Mononuclear cell (primary cell): ENCODE results near the gene TEPSIN. TPM values are rescaled to one million over a fixed set of nuclear protein-coding genes. Genes with fewer than 3 reads are reported as not detected.

Experiments used
- H3K27me3 ChIP-seq: 2 replicates; pipeline ENCODE4 v1.6.0; 2011; ENCODE audit warnings: low read length, control low read depth; ENCODE audit not compliant: insufficient read depth
- H3K4me1 ChIP-seq: 2 replicates; pipeline ENCODE4 v1.5.1; 2011; ENCODE audit warnings: mild to moderate bottlenecking, low read length, control low read depth; ENCODE audit not compliant: insufficient read depth
- H3K4me3 ChIP-seq: 2 replicates; pipeline ENCODE4 v1.5.1; 2011; ENCODE audit warnings: mild to moderate bottlenecking, low read length, moderate library complexity
- H3K9me3 ChIP-seq: 2 replicates; pipeline ENCODE4 v1.5.1; 2011; ENCODE audit warnings: low read depth, mild to moderate bottlenecking, control low read depth, low read length
- total RNA-seq: library from RNA; depleted of rRNA; stranded (reverse); fragments of >200 nt; gene quantifications from one replicate; pipeline ENCODE4 v1.2.3, GENCODE V29; 2012

Gene TEPSIN, protein sequence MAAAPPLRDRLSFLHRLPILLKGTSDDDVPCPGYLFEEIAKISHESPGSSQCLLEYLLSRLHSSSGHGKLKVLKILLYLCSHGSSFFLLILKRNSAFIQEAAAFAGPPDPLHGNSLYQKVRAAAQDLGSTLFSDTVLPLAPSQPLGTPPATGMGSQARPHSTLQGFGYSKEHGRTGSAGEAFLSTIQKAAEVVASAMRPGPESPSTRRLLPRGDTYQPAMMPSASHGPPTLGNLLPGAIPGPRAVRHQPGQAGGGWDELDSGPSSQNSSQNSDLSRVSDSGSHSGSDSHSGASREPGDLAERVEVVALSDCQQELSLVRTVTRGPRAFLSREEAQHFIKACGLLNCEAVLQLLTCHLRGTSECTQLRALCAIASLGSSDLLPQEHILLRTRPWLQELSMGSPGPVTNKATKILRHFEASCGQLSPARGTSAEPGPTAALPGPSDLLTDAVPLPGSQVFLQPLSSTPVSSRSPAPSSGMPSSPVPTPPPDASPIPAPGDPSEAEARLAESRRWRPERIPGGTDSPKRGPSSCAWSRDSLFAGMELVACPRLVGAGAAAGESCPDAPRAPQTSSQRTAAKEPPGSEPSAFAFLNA
- total RNA-seq, result 39.6 TPM

DNA sequence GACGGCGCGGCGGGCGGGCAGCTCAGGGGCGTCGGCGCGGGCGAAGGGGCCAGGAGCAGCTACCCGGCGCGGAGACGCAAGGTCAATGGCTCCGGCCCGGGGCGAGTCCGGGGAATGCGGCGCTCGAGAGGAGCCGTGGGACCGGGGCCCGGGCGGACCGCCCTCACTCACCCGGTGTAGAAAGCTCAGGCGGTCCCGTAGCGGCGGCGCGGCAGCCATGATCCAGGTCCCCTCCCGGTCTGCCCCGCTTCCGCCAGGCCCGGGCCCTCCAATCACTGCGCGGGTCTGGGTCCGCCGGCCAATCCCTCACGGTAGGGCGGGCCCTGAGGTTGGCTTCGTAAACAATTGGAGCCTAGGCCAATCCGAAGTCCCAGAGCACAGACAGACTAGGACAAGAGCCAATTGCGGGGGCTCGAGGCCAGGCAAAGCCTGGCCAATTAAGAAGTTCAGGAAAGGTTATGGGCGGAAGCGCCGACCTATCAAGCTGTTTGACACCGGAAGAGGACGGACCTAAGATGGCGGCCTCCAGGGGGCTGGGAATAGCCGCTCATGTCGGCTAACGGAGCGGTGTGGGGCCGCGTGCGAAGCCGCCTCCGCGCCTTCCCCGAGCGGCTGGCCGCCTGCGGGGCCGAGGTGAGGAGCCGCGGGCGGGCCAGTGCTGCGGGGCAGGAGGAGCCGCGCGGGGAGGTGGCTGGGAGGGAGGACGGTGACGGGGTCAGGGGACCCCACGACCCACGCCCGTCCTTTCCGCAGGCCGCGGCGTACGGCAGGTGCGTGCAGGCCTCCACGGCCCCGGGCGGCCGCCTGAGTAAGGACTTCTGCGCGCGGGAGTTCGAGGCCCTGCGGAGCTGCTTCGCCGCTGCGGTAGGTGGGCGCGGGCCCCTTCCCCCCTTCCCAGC, at the start of gene TEPSIN, which contains the start of gene NDUFAF8:
Gene TEPSIN (minus strand): TSS at position 241 of the 899 bp plus-strand sequence. CDS start 22 bp downstream, at position 219.
Gene NDUFAF8 (plus strand): TSS at position 504 of the 899 bp plus-strand sequence. CDS start 46 bp downstream, at position 550.
- H3K4me1 ChIP-seq, result peaks cover 36% of the 10 kb centered on the region
- no peaks in the 10 kb centered on the region for H3K9me3 ChIP-seq
- peak within 1 kb of the TSS; percentile 85 for H3K4me3 ChIP-seq
- H3K27me3 ChIP-seq, result no peaks in the 10 kb centered on the region

DNA sequence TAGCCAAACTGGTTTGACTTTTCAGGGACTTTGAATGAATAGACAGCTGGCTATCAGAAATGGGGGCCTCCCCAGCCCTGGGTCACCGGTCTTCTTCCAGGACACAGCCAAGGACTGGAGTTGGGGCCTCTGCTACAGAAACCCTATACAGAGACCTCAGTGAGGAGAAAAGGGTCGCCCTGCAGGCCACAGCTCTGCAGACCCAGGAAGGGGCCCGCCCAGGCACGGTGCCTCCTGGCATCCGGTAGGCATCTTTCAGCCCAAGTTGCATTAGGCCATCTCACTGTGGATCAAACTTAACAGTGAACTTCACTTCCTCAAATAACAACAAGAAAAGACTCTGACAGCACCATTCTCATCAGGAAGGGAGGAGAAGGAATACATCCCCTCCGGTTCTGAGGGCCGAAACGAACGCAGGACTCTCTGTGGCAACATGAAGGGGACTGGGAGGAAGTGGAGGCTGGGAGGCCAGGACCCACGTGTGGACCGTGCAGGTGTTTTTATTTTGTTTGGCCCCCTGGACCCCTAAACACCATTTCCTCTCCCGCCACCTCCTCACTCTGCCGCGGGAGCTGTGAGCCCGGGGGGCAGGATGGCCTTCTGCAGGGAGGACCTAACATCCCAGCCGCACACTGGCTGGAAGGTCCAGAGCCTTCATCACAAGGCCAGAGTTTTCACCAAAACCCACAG, 49.0 kb upstream of the TEPSIN start:
- no peak overlapping the region for H3K4me3 ChIP-seq
- H3K27me3 ChIP-seq, result no peaks in the 10 kb centered on the region
- no peaks in the 10 kb centered on the region for H3K9me3 ChIP-seq
- peaks cover 83% of the 10 kb centered on the region for H3K4me1 ChIP-seq

DNA sequence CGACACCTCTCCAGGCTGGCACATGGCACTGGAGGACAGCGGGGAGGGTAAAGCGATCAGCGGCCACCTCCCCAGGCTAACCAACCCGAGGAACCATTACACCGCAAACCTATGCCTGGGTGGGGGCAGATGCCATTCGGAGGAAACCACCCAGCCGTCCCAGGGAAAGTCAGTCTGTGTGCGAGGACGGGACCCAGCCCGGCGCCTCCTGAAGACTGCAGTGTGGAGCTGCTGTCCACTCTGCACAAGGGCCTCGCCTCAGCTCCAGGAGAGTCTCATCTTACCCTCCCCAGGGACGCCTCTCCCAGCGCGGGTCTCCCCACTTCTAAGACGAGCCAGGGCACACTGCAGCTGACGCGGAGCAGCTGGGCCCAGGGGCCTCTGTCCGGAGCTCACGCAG, 48.3 kb upstream of the TEPSIN start:
- Histone ChIP-seq H3K4me1 (peaks cover 75% of the 10 kb centered on the region), H3K4me3 (no peak overlapping the region), H3K27me3 (no peaks in the 10 kb centered on the region), H3K9me3 (no peaks in the 10 kb centered on the region)

DNA sequence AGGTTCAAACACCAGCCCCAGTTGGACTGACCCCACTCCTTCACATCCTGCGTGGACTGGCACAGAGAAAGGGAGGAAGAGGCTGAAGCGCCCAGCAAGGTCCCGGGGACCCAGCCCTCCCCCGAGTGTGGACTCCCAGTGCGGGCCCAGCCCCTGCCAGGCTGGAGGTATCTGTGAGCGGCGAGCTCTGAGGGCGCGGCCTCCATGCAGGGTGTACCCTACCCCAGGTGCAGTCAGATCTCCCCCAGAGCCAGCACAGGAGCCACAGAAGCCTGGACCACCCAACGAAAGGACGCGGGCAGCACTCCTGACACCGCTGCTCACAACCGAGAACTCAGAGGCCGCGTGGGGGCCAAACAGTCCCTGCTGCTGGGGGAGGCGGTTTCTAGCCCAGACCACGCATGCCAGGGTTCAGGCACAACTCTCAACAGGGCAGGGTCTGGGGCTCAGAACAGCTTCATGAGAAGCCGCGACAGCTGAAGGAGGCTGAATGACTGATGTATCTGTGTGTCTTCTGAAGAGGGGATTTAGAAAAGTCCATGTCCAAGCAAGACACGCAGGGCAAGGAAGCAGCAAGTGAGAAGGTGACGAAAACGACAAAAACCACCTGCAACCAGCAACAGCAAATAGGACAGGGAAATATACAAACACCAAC, 47.8 kb upstream of the TEPSIN start:
- H3K9me3 ChIP-seq, result no peaks in the 10 kb centered on the region
- peaks cover 71% of the 10 kb centered on the region for H3K4me1 ChIP-seq
- H3K27me3 ChIP-seq, result no peaks in the 10 kb centered on the region
- no peak overlapping the region for H3K4me3 ChIP-seq

DNA sequence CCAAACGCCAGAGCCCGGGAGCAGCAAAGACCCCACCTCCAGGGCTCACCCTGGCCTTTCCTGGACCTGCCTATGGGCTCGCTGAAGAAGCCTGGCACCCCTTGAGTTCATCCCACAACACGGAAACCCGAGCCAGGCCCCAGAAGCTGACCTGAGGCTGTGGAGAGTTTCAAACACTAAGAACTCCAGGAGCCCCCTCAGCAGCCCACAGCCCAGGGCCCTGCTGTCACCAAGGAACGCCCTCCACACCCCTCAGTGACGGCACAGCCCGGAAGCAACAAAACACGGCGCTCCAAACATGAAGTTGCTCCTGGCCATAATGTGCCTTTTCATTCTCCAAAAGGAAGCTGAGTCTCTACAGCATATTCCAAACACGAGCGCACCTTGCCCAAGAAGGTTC, 47.0 kb upstream of the TEPSIN start:
- Histone ChIP-seq H3K27me3 (no peaks in the 10 kb centered on the region), H3K9me3 (no peaks in the 10 kb centered on the region), H3K4me3 (peak overlapping the region; percentile 38), H3K4me1 (peaks cover 64% of the 10 kb centered on the region)

DNA sequence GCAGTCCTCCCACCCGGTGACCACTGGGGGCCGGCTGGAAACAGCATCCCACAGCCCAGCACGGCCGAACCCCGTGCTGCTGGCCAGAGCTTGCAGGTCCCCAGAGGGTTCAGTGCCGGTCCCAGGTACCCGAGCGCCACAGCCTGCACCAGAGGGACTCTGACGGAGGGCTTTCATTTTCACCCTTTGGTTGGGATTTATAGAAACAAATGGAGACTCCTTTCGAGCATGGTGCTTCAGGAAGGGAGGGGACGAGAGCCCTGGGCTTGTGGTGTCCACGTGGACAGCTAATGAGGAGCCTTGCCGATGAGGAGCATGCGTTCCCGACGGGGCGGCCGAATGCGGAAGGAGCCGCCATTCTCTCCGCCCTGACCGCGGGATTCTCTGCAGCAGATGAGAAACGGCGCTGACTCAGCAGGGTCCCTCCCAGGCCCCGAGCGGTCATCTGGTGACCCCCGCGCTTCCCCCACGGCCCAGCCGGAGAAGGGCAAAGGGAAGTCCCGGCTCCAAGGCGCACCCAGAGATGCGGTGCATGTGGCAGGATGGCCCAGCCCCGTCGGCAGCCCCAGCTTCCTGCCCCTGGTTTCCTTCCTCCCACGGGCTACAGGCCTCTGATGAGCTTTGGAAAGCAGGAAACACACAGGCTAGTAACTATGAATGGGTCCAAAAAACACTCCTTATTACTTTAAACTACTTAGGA, 46.5 kb upstream of the TEPSIN start:
- Histone ChIP-seq H3K4me1 (peaks cover 58% of the 10 kb centered on the region), H3K27me3 (no peaks in the 10 kb centered on the region), H3K9me3 (no peaks in the 10 kb centered on the region), H3K4me3 (peak overlapping the region; percentile 38)

DNA sequence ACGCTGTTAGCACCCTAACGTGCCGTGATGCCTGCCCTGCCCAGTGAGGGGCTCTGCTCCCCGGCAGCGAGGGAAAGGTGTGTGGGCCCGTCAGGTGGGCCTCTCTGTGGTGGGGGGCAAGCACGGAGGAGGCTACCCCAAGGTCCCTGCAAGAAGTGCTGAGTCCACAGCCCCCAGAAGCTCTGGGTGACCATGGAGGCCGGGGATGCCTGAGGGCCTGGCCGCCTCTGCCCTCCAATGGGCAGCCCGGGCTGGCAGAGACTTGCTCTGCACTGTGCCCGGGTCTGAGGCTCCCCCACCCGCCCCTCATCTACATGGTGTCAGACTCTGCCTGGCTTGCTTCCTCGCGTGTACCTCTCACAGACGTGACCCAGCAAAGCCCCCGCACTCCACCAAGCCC, 44.0 kb upstream of the TEPSIN start:
- H3K4me1 ChIP-seq, result peaks cover 36% of the 10 kb centered on the region

DNA sequence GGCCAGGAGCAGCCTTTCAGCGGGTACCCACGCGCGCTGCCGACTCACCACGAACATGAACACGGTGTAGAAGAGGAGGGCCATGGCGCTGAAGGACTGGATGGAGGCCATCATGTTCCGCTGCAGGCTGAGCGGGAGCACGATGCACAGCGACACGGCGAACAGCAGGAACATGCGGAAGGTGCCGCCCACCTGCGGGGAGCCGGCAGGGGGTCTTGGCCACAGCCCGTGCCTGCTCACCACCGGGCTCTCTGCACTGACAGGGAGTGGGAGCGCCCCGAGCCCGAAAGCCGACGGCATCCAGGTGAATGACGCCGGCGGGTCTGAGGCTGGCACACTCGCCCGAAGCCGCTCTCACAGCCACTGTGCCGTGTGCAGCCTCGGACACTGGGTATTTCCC, 43.3 kb upstream of the TEPSIN start:
- no peaks in the 10 kb centered on the region for H3K9me3 ChIP-seq
- H3K27me3 ChIP-seq, result no peaks in the 10 kb centered on the region
- H3K4me1 ChIP-seq, result peaks cover 29% of the 10 kb centered on the region
- no peak overlapping the region for H3K4me3 ChIP-seq

More for the DNA sequence above, 44.0 kb upstream of the TEPSIN start:
- H3K4me3 ChIP-seq, result no peak overlapping the region
- H3K9me3 ChIP-seq, result no peaks in the 10 kb centered on the region
- no peaks in the 10 kb centered on the region for H3K27me3 ChIP-seq

DNA sequence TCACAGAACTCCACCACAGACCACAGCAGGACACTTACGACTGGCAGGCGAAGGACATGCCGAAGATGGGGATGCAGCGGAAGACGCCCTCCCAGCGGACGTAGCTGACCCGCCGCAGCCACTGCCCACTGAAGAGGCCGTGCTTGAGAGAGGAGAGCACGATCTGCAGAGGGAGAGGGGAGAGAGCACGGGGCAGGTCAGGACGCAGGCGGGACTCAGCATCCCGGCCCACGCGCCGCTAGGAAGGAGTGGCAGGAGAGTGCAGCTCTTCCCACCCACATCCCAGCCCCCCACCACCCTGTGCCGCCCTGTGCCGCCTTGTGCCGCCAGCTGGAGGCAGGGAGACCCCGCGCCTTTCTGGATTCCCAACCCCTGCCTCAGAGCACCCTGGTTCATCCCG, 41.7 kb upstream of the TEPSIN start:
- Histone ChIP-seq H3K4me3 (no peak overlapping the region), H3K9me3 (no peaks in the 10 kb centered on the region), H3K27me3 (no peaks in the 10 kb centered on the region), H3K4me1 (peaks cover 13% of the 10 kb centered on the region)

DNA sequence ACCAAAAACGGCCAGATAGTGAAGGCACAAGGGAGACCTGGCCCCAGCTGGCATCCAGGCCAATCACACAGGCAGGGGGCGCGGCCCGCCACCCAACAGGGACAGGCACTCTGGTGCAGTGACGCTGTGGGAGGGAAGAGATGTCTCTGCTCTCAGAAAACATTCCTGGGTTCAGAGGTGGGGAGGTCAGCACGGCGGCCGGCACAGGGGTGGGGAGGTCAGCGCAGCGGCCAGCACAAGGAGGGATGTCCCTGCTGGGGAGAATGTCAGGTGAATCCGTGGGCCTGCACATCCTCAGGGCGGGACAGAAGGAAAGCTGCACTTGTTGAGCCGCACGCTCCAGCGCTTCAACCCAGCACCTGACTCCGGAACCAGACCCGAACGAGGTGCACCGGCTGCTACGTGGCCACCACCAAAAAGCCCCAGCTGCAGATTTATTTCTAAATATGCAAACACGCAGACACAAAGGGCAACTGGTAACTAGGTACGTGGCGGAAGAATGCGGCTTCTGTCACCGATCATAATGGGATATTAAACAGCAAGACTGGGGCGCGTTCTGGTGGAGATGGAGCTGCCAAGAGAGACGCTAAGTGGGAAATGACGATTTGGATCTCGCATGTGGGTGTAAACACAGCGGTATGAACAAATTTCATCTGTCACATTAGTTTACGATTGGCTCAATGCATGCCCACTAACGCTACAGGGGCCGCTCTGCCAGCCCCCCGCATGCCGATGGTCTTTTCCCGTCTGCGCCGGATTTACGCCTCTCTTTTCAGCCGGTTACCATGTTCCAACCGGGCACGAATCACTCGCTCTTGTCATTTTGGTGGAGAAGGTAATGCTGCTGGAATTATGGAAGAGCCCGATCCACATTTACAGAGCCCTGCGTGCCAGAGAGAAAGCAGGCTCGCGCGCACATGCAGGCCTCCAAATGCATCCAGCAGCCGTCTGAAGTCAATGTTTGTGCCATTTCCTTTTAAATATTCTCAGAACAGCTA, 40.7 kb upstream of the TEPSIN start:
- Histone ChIP-seq H3K4me1 (peaks cover 3% of the 10 kb centered on the region), H3K27me3 (no peaks in the 10 kb centered on the region), H3K9me3 (no peaks in the 10 kb centered on the region), H3K4me3 (no peak overlapping the region)

DNA sequence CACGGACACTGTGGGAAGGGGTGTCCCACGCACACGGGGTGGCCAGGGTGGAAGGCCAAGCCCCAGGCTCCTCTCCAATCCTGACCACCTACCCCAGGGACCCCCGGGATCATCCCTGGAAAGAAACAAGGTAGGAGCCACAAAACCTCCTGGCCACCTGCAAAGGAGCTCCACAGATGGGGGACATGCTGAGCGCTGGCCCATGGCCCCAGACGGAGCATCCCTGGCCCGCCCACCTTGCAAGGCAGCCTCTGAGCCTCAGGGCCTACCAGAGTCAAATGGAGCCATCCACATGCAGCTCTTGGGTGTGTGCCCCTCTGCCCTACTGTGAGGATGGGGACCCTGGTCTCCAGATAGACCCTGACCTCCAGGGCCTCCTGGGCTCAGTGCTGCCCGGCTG, 40.0 kb upstream of the TEPSIN start:
- no peak overlapping the region for H3K4me3 ChIP-seq
- no peaks in the 10 kb centered on the region for H3K27me3 ChIP-seq
- peaks cover under 1% of the 10 kb centered on the region for H3K4me1 ChIP-seq
- no peaks in the 10 kb centered on the region for H3K9me3 ChIP-seq

DNA sequence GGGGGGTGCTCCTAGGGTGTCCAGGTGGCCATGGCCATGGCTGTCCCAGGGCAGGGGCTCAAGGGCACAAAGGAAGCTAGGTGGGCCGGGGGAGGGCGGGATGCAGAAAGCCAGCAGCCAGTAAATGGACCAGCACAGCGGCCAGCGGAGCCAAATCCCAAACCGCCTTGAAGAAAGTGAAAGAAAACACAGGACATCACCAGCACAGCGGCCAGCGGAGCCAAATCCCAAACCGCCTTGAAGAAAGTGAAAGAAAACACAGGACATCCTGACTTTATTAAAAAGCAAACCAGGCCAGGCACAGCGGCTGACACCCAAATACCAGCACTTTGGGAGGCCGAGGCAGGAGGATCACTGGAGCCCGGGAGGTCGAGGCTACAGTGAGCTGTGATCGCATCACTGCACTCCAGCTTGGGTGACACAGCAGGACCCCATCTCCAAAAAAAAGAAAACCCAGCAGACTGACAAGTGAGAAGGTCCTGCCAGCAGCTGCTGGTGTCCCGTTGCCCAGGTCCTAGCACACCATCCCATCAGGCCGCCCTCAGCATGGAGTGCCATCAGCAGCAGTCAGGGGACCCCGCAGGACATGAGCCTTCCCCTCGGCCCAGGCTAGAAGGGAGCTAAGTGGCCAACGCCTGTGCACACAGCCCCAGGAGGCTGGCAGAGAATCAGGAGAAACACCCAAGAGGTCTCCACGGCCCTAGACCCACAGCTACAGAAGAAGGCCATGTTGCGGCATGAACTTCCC, 39.3 kb upstream of the TEPSIN start:
- Histone ChIP-seq H3K9me3 (no peaks in the 10 kb centered on the region), H3K27me3 (no peaks in the 10 kb centered on the region), H3K4me1 (peaks cover 8% of the 10 kb centered on the region), H3K4me3 (no peak overlapping the region)
